Tongue (tissue), 2 donors: Measurements from ENCODE around the gene DES. TPM values are rescaled to one million over a fixed set of nuclear protein-coding genes. Genes with fewer than 3 reads are reported as not detected.
"Not testable (repeated sequence)": the region's sequence is repeated elsewhere in the genome, so short reads cannot be mapped to it uniquely, and the experiment has no call there.

ENCODE experiments used
- DNase-seq: peaks from one replicate; pipeline ENCODE4 v3.0.0-alpha.2; 2015
- total RNA-seq: library from RNA; depleted of rRNA; stranded (reverse); fragments of >200 nt; gene quantifications from one replicate; pipeline ENCODE4 v1.2.3, GENCODE V29; 2014

Gene DES
- total RNA-seq, 1 donor from 2014 or later: 5,232 TPM

- DNase-seq: no peak
These were observed 18.3 kb upstream of the DES start for GRCh38 chr2:219399716-219400478.

DNA sequence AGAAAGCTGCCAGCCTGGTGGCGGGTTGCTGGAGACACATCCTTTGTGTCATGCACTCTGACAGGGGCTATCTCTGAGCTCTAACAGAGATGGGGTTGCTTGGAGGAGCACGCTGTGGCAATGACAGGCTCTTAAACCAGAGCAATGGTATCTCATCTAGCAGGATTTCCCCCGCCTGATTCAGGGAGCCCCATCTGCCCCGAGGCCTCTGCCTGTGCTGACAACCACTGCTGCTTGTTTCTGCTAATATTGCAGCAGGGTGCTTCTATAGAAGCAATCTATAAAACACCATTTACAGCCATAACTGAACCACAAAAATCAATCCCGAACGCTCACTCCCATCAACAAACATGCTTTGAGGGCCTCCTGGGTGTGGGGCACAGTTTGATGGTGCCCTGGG, 17.6 kb upstream of the DES start:
- DNase-seq: no peak

GRCh38 chr2:219401606-219402005, 16.6 kb upstream of the DES start:
- DNase-seq: no peak

GRCh38 chr2:219402665-219403515, 15.3 kb upstream of the DES start:
- peak; percentile 93 for DNase-seq

GRCh38 chr2:219403861-219404260, 14.3 kb upstream of the DES start:
- no peak for DNase-seq

GRCh38 chr2:219404291-219404910, 13.8 kb upstream of the DES start:
- peak; percentile 88 for DNase-seq

GRCh38 chr2:219404954-219405353, 13.2 kb upstream of the DES start:
- peak; percentile 86 for DNase-seq

GRCh38 chr2:219405451-219405850, 12.7 kb upstream of the DES start:
- DNase-seq: no peak

- no peak for DNase-seq
These were observed 12.0 kb upstream of the DES start for GRCh38 chr2:219405958-219406860.

DNA sequence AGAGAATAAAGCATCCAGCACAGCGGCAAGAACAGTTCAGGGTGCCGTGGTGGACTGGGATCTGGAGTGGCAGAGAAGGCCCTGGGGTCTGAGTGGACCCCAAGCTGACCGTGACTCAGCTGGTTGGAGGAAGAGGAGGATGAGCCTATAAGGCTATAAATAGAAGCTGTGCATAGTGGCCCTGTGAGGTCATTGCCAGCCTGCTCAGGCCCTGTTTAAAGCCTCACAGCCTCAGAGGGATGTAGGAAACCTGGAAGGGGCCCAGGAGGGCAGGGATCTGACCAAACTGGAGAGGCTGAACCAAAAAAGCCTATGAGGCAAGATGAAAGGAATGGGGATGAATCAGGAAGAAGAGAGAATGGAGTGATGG, 11.3 kb upstream of the DES start:
- peak; percentile 73 for DNase-seq

DNA sequence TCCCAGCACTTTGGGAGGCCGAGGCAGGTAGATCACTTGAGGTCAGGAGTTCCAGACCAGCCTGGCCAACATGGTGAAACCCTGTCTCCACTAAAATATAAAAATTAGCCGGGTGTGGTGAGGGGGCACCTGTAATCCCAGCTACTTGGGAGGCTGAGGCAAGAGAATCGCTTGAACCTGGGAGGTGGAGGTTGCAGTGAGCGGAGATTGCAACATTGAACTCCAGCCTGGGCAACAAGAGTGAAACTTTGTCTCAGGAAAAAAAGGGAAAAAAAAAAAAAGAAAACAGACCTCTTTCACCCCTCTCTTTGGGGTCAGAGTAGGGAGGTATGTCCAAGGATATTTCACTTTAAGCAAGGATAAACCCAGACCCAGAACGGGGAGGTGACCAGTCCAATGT, 10.8 kb upstream of the DES start:
- DNase-seq: not testable (repeated sequence)

GRCh38 chr2:219408204-219408603, 10.0 kb upstream of the DES start:
- DNase-seq: no peak

DNA sequence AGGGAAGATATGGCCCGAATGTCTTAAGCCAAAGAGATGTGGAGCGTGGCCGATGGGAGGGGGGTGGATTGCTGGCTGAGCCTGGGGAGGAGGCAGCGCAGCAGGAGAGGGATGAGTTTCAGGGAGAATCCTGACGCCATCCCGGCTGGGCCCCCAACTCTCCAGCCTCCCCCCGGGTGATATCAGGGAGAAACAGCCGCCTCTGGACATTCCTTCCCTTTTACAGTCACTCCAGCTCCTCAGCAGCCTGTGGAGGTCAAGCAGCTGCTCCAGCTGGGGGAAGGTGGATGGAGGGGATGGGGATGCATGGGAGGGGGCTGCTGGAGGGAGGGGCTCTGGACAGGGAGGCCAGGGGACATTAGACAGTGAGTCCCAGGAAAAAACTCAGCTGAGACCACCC, 9.5 kb upstream of the DES start:
- DNase-seq: peak; percentile 45

DNA sequence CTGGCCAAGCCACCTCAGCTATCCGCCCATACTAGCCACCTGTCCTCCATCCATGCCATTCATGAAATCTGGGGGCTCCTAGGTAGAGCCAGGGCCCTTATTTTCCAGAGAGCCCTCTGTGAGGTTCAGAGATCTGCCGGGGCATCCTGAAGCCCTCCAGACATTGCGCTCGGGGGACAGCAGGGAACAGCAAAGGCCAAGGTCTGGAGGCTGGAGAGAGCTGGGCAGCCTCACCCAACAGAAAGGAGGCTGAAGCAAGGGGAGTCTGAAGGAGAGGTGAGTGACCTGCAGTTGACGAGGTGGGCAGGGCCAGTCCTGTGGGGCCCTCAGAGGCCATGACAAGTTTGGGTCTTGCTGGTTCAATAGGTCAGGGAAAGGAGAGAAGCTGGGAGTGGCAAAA, 8.6 kb upstream of the DES start:
- DNase-seq: no peak

DNA sequence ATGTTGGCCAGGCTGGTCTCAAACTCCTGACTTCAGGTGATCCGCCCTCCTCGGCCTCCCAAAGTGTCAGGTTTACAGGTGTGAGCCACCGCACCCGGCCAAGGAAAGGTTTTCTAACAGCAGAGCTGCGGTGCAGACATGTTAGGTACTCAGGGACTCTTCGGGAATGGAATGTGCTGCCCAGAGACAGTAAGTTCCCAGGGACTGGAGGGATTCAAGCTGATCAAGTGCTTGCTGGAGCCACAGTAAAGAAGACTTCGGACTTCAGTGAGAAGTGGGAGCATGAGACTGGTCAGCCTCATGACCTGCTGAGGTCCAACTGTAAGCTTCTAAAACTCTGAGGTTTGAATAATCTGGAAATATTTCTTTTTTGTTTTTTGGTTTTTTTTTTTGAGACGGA, 7.8 kb upstream of the DES start:
- DNase-seq: no peak

DNA sequence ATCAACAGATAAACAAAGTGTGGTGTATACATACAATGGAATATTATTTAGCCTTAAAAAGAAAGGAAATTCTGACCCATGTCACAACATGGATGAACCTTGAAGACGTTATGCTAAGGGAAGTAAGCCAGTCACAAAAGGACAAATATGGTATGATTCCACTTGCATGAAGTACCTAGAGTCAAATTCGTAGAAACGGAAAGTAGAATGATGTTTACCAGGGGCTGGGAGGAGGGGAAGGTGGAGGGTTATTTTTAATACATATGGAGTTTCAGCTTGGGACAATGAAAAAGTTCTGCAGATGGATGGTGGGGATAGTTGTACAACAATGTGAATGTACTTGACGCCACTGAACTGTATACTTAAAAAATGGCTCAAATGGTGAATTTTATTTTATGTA, 3.3 kb upstream of the DES start:
- no peak for DNase-seq

DNA sequence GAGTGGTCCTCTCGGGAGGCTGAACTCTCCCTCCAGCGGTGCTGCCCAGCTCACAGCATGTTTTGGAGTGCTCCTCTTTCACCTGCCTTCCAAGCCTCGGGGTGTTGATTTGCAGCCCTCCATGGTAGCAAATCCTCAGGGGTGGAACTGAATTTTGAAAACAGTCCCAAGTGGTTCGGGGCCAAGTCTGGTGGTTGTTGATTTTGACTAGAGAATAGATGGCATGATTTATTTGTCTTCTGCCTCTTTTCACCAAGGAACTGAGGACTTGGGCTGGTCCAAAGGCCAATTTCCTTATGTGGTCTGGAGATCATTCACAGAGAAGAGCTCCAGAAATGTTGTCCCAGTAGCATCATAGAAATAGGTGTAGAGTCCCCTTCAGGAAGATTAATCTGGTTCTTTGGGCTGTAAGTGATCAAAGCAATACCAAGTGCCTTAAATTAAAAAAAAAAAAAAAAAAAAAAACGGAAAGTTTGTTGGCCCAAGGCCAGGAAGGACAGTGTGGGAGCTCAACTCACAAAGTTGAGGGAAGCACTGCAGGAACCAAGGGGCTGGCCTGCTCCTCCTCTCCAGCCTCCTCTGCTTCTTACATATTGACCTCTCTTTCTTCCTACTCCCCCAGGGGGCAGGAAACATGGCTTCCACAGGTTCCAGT, 2.5 kb upstream of the DES start:
- DNase-seq: no peak

DNA sequence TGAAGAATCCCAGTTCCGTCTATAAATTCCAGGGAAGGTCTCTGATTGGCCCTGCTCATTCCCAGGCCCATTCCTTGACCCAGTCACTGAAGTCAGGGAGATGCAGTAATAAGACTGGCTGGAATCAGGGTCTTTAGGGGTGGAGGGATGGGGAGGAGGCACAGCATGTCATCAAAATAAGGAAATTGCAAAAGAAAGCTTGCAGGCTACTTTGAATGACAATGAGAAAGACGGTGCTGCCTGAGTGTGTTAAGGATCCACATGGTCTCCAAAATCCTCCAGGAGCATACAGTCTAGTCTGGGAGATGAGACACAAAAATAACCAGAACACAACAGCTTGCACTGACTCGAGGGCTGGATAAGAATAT, 2.0 kb upstream of the DES start:
- DNase-seq: no peak

- no peak for DNase-seq
These were observed 1.2 kb upstream of the DES start for GRCh38 chr2:219416938-219417337.

- peak; percentile 87 for DNase-seq
These were observed 803 bp upstream of the DES start for GRCh38 chr2:219417374-219417773.

DNA sequence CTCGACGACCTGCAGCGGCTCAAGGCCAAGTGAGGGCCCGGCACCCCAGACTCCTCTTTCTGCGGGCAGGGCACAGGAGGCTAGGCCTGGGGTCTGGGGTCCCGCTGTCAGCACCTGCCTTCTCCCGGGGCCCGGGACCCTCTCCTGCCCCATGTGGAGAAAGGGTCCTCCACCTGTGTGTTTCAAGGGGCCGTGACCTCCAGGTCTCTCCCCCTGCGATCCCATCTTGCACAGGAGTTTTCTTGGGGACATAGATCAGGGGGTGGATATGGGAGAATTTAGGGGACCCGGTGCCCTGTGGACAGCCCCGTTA, 791 bp downstream of the DES start:
- no peak for DNase-seq
